Stomach (tissue), 9 donors: Measurements from ENCODE around the gene PCSK2. TPM values are rescaled to one million over a fixed set of nuclear protein-coding genes. Genes with fewer than 3 reads are reported as not detected.
A peak's percentile ranks its signal among the peaks of the same experiment; 100 is the strongest.

Experiments used
- DNase-seq, 2 donors: peaks; one replicate each; pipeline versions ENCODE4 v3.0.0 to v3.0.0-alpha.2; 2013 to 2019
- H3K27ac ChIP-seq, 5 donors: fragments of 200-600 bp in 4 of 5; sonication (generic) in 4 of 5; one replicate each; pipeline ENCODE4 v1.5.1; 2013 to 2019; ENCODE audit warnings: mild to moderate bottlenecking in 1 of 5, moderate library complexity in 1 of 5
- H3K27me3 ChIP-seq, 3 donors: fragments of 200-600 bp; sonication (generic); one replicate each; pipeline ENCODE4 v1.5.1; 2017 to 2019; ENCODE audit warnings: mixed run types in 1 of 3
- H3K36me3 ChIP-seq, 4 donors: fragments of 200-600 bp; sonication (generic); 1 replicate in 3 of 4; 2 replicates in 1 of 4; pipeline ENCODE4 v1.5.1; 2016 to 2019
- H3K4me1 ChIP-seq, 4 donors: fragments of 200-600 bp; sonication (generic); one replicate each; pipeline ENCODE4 v1.5.1; 2016 to 2019
- H3K4me3 ChIP-seq, 4 donors: fragments of 200-600 bp; sonication (generic) in 3 of 4; one replicate each; pipeline ENCODE4 v1.5.1; 2016 to 2019; ENCODE audit warnings: mild to moderate bottlenecking in 1 of 4
- H3K9me3 ChIP-seq, 4 donors: fragments of 200-600 bp; sonication (generic); one replicate each; pipeline ENCODE4 v1.5.1; 2016 to 2019
- CTCF ChIP-seq, 7 experiments: fragments of 450-650 bp in 4 of 7; fragments of 200-600 bp in 3 of 7; sonication (generic) in 3 of 7; IDR thresholded peaks; one replicate each; pipeline ENCODE4 v1.5.1; 2016 to 2019; ENCODE audit warnings: antibody characterized with exemption in 7 of 7, control low read depth in 2 of 7, mild to moderate bottlenecking in 1 of 7
- EP300 ChIP-seq: sonication (generic); formaldehyde crosslinking; IDR thresholded peaks from one replicate; pipeline ENCODE4 v1.6.1; 2017; ENCODE audit warnings: antibody characterized with exemption
- POLR2A ChIP-seq, 4 donors: fragments of 450-650 bp; IDR thresholded peaks; one replicate each; pipeline ENCODE4 v1.6.1; 2016; ENCODE audit warnings: antibody characterized with exemption in 4 of 4, control low read depth in 2 of 4, mild to moderate bottlenecking in 1 of 4, moderate library complexity in 1 of 4
- POLR2AphosphoS5 ChIP-seq, 3 donors: sonication (generic); formaldehyde crosslinking; IDR thresholded peaks; one replicate each; pipeline ENCODE4 v1.6.1; 2016; ENCODE audit warnings: antibody characterized with exemption in 3 of 3
- WGBS, 5 donors: extraction: QIAGEN DNeasy Blood & Tissue Kit in 3 of 5; methylation state at CpG; one replicate each; pipeline versions ENCODE4 v1.1.5 to v1.1.7; 2013 to 2018; 5-methylcytosine and 5-hydroxymethylcytosine counted together
- intact Hi-C: fragments of 100-400 bp; cut with DNase I; formaldehyde crosslinking; loops from one replicate; pipeline ENCODE4 v1.15.1; 2023; ENCODE audit warnings: low total_unique reads
- polyA plus RNA-seq, 3 donors: library from polyadenylated mRNA; stranded (reverse); fragments of 200-250 nt; gene quantifications; one replicate each; pipeline ENCODE4 v1.2.3, GENCODE V29; 2013
- total RNA-seq, 5 donors: library from RNA; depleted of rRNA; stranded (reverse); fragments of >200 nt; gene quantifications; one replicate each; pipeline versions ENCODE4 v1.1.0 to v1.2.3, GENCODE V29; 2014 to 2016
- donor health status: healthy with polysubstance abuse.
- donor health status: Bipolar disorder and iron deficiency.
- donor health status: healthy.

The PCSK2 gene
- total and polyA plus RNA-seq, 8 donors: 0.15 to 3.7 (median 1.2) TPM; not detected in 2

GRCh38 chr20:17529586-17529985 is 302.7 kb downstream of the PCSK2 start:
- Histone ChIP-seq H3K4me3 (no peak overlapping the region), H3K27me3 (peaks cover 0 to 11% (median 0%) of the 10 kb centered on the region in 3 donors), H3K36me3 (no peaks in the 10 kb centered on the region), H3K27ac (no peak overlapping the region), H3K9me3 (no peaks in the 10 kb centered on the region), H3K4me1 (peaks cover 0 to 17% (median 15%) of the 10 kb centered on the region in 4 donors)
- no peak for TF ChIP-seq POLR2AphosphoS5 (IDR thresholded peaks at IDR 0.05)
- TF ChIP-seq EP300: no peak
- TF ChIP-seq CTCF (IDR thresholded peaks at IDR 0.05): no peak
- no peak for TF ChIP-seq POLR2A (IDR thresholded peaks at IDR 0.05)
- DNase-seq: no peak
- intact Hi-C loops: no loop called here

GRCh38 chr20:17530153-17530552 is 303.3 kb downstream of the PCSK2 start:
- Histone ChIP-seq H3K36me3 (no peaks in the 10 kb centered on the region), H3K4me3 (peak overlapping the region in 2 of 4 donors; percentile 55 to 63), H3K27ac (no peak overlapping the region), H3K27me3 (peaks cover 0 to 11% (median 0%) of the 10 kb centered on the region in 3 donors), H3K4me1 (peaks cover 0 to 17% (median 15%) of the 10 kb centered on the region in 4 donors), H3K9me3 (no peaks in the 10 kb centered on the region)
- intact Hi-C loops: no loop called here
- DNase-seq: no peak
- TF ChIP-seq EP300 (no peak), POLR2A (IDR thresholded peaks at IDR 0.05) (no peak), CTCF (IDR thresholded peaks at IDR 0.05) (no peak), POLR2AphosphoS5 (IDR thresholded peaks at IDR 0.05) (no peak)
- WGBS, 5 donors: 86 to 88% (median 86%) methylated on average over 7 of the region's 7 CpGs

- Histone ChIP-seq H3K9me3 (no peaks in the 10 kb centered on the region), H3K36me3 (no peaks in the 10 kb centered on the region), H3K27ac (peak within 1 kb of the TSS; percentile 67 to 86 (median 82)), H3K4me1 (peaks cover 0 to 17% (median 15%) of the 10 kb centered on the region in 4 donors), H3K4me3 (peak within 1 kb of the TSS; percentile 55 to 63 (median 60)), H3K27me3 (peaks cover 0 to 11% (median 0%) of the 10 kb centered on the region in 3 donors)
- WGBS, 5 donors: 0 to 1% (median 1%) methylated on average over 22 to 111 of the region's 111 CpGs
- intact Hi-C loops: no loop called here
- peak; percentile 68 to 85 for DNase-seq
- TF ChIP-seq EP300: no peak
- no peak for TF ChIP-seq POLR2A (IDR thresholded peaks at IDR 0.05)
- no peak for TF ChIP-seq POLR2AphosphoS5 (IDR thresholded peaks at IDR 0.05)
- no peak for TF ChIP-seq CTCF (IDR thresholded peaks at IDR 0.05)
Observed at GRCh38 chr20:17530716-17531664, 304.1 kb downstream of the PCSK2 start, which contains the start of gene BFSP1. TSS of gene BFSP1 (minus strand) at chr20:17531379. CDS start at chr20:17531329, 50 bp downstream.

- TF ChIP-seq EP300 (no peak), POLR2AphosphoS5 (IDR thresholded peaks at IDR 0.05) (no peak), POLR2A (IDR thresholded peaks at IDR 0.05) (no peak), CTCF (IDR thresholded peaks at IDR 0.05) (no peak)
- Histone ChIP-seq H3K27ac (peak overlapping the region; percentile 67 to 86 (median 82)), H3K4me1 (peaks cover 0 to 18% (median 15%) of the 10 kb centered on the region in 4 donors), H3K36me3 (no peaks in the 10 kb centered on the region), H3K9me3 (no peaks in the 10 kb centered on the region), H3K27me3 (peaks cover 0 to 11% (median 0%) of the 10 kb centered on the region in 3 donors), H3K4me3 (peak overlapping the region; percentile 55 to 63 (median 60))
- intact Hi-C loops: no loop called here
- 69 to 79% (median 71%) methylated on average over 5 of the region's 5 CpGs for WGBS, 5 donors
- no peak for DNase-seq
Observed at GRCh38 chr20:17531665-17532025, 304.8 kb downstream of the PCSK2 start.
